NOMO-1 treated with dmso at 0.1 percent for 144 hours (cell line): Measurements from ENCODE around the gene AKAP8.
"Not testable (repeated sequence)": the region's sequence is repeated elsewhere in the genome, so short reads cannot be mapped to it uniquely, and the experiment has no call there.

Experiments
- DNase-seq: peaks from one replicate; lab custom pipeline; 2025; ENCODE audit not compliant: unreplicated experiment; lab: John Stamatoyannopoulos, UW

AKAP8 gene

GRCh38 chr19:15404097-15404779 is 24.7 kb upstream of the AKAP8 start:
- DNase-seq, result no peak

GRCh38 chr19:15403151-15403531 is 23.6 kb upstream of the AKAP8 start:
- DNase-seq, result no peak

GRCh38 chr19:15402411-15403150 is 23.0 kb upstream of the AKAP8 start:
- DNase-seq, result no peak

GRCh38 chr19:15401397-15401710 is 21.8 kb upstream of the AKAP8 start:
- DNase-seq, result no peak

GRCh38 chr19:15400521-15401396 is 21.2 kb upstream of the AKAP8 start:
- DNase-seq, result no peak

- DNase-seq, result no peak
Measured at GRCh38 chr19:15399635-15400034, 20.0 kb upstream of the AKAP8 start.

GRCh38 chr19:15399234-15399515 is 19.6 kb upstream of the AKAP8 start:
- DNase-seq, result no peak

GRCh38 chr19:15398501-15399233 is 19.1 kb upstream of the AKAP8 start:
- DNase-seq, result no peak

GRCh38 chr19:15397782-15398181 is 18.2 kb upstream of the AKAP8 start:
- no peak for DNase-seq

GRCh38 chr19:15397236-15397635 is 17.6 kb upstream of the AKAP8 start:
- no peak for DNase-seq

GRCh38 chr19:15396436-15396835 is 16.8 kb upstream of the AKAP8 start:
- DNase-seq, result no peak

GRCh38 chr19:15395251-15395650 is 15.7 kb upstream of the AKAP8 start:
- not testable (repeated sequence) for DNase-seq

GRCh38 chr19:15394426-15394825 is 14.8 kb upstream of the AKAP8 start:
- DNase-seq, result no peak

- DNase-seq, result no peak
Measured at GRCh38 chr19:15393963-15394362, 14.4 kb upstream of the AKAP8 start.

- no peak for DNase-seq
Measured at GRCh38 chr19:15390814-15391213, 11.2 kb upstream of the AKAP8 start.

- DNase-seq, result no peak
Measured at GRCh38 chr19:15381864-15382263, 2.3 kb upstream of the AKAP8 start.

- DNase-seq, result no peak
Measured at GRCh38 chr19:15381429-15381828, 1.8 kb upstream of the AKAP8 start.

- peak; percentile 56 for DNase-seq
Measured at GRCh38 chr19:15379999-15380647, 536 bp upstream of the AKAP8 start.

GRCh38 chr19:15378534-15379082 is 979 bp downstream of the AKAP8 start:
- DNase-seq, result peak; percentile 30

- no peak for DNase-seq
Measured at GRCh38 chr19:15374796-15375440, 4.7 kb downstream of the AKAP8 start.
